Activated CD4-positive, alpha-beta T cell treated with anti-CD3 and anti-CD28 coated beads, Interleukin-2, amount 50 U/mL, for 48 hours (primary cell): ENCODE measurements around the gene GPR107.

Experiments
- DNase-seq, 2 experiments: peaks; one replicate each; pipeline ENCODE4 v3.0.0-alpha.2; 2020

The GPR107 gene

DNA sequence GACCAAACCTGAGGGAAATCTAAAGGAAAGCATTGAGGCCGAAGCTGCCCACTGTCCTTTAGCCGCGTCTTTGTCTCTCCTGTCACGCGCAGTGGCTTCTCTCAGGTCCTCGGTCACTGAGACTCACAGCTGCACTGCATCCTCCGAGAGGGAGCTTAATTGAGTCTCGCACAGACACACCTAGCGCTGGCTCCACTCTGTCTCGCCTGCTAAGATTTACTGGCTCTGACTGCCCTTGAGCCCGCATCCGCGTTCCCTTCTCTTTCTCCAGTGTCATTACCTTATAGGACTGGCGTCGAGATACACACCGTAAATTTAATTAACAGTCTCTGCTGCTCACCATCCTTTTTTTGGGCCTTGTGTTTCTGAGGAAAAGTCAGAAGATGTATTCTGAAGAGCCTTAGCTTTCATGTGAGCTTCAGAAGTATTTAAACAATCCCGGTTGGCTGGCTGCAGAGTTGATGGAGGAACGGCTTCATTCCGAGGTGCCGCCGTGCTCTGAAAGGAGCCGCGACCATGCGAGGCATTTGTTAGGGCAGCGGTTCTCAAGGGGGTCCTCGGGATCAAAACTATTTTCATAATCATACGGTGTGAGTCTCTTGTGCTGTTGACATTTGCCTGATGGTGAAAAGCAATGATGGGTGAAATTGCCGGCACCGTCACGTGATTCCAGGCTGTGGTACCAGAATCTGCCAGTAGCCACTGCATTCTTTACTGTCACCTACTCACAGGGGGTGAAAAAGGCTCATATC is 58.3 kb downstream of the GPR107 start:
- no peak for DNase-seq

- DNase-seq: no peak
These were observed 58.9 kb downstream of the GPR107 start for GRCh38 chr9:130112538-130113151.

DNA sequence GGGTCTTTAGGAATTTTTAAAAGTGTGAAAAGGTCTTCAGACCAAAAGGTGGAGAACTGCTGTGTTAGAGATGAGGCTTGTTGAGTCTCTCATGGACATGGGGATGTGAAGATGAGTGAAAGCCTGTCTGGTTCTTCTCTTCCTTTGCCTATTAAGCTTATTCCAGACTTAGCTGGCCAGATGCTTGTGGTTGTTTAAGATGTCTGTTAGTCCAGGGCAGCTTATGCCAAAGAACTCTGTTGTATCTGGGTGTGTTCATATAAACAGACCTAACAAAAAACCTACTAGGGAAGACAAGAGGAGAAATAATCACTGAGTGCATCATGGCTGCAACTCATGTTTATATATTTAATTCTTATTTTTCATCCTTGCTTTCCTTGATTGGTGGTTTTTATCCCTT is 61.0 kb downstream of the GPR107 start:
- no peak for DNase-seq

DNA sequence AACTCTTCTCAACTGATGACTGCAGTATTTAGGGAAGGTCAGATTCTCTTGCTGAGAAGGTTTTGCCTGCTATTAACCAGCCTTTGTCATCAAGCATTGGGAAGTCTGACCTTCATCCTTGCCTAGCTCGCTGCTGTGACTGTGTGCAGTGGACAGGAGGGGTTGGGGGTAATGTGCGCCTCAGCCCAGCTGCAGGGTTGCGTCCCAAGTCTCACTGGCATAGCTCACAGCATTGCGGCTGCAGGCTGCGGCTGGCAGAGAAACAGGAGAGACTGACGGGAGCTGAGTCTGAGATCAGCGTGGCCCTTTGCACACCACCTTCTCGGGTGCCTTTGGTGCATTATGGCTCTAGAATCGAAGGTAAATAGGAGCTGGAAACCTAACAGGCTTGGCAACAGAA is 62.6 kb downstream of the GPR107 start:
- DNase-seq: no peak

GRCh38 chr9:130117376-130117775 is 63.7 kb downstream of the GPR107 start:
- no peak for DNase-seq

DNA sequence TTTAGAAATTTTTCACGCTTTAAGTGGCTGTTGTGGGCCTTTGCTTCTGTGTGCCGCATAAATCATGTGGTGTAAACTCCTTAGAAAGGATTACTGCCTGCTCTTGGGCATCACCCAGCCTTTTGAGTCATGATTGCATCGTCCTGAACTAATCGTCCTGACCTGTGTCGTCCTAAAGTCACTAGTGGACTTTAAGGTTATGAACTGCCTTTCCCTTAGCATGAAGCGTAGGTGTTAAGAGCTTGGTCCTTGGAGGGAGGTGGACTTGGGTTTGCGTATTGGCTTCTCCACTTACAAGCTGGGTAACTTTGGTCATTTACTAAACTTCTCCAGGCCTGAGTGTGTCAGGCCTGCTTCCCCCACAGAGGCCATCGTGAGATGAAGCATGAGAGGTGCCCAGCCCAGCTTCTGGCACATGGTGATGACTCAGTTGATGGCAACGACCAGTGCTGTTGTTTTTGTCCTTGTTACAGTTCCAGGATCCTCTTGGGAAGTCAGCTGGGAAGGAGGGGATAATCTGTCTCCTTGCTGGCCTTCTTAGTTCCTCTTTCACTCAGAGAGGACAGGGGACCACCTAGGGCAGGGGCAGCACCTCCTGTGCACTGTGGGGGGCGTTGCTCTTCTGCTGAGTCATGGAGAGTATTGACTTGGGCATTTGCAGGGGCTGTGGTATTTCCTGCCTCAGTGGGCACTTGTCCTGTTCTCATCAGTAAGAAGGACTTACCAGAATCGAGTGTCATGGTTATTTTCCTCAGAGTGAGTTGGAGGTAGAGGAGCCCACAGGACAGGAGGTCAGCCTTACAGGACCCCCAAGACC is 64.3 kb downstream of the GPR107 start:
- DNase-seq: no peak

GRCh38 chr9:130118841-130119518 is 65.3 kb downstream of the GPR107 start:
- DNase-seq: no peak

GRCh38 chr9:130119519-130120298 is 66.0 kb downstream of the GPR107 start:
- no peak for DNase-seq

DNA sequence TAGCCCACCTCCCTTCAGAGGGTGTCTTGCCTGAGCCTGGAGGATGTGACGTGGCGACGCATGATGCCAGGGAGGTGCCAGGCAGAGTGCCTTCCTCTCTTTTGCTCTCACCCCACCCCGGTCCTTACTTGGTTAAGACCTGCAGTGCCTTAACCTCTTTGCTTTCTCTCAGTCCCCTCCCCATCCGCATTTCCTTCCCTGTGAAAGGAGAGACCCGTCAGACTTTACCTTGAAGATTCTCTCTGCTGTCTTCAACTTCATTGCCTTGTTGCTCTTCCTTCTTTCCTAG is 66.5 kb downstream of the GPR107 start:
- DNase-seq: no peak

DNA sequence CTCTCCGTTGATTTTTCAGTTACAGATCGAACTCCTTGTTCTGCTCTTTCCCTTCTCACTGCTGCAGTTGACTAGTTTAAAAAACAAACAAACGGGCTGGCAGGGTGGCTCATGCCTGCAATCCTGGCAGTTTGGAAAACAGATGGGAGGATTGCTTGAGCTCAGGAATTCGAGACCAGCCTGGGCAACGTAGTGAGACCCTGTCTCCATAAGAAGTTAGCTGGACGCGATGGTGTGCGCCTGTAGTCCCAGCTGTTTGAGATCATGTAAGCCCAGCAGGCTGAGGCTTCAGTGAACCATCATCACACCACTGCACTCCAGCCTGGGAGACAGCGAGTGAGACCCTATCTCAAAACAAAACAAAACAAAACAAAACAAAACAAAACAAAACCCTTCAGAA is 67.1 kb downstream of the GPR107 start:
- DNase-seq: no peak

DNA sequence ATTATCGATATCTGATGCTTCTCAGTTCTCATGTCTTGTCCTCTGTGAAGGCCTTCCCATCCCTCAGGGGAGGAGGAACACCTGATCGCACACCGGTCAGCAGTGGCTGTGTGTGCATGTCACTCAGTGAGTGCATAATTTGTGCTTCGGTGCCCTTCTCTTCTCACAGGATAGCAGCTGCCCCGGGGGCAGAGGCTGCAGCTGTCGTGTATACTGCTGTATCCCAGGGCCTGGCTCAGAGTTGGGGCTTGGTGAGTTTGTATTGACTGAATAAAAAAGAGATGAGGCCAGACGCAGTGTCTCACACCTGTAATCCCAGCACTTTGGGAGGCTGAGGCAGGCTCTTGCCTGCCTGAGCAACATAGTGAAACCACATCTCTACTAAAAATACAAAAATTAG is 68.8 kb downstream of the GPR107 start:
- no peak for DNase-seq

GRCh38 chr9:130124085-130124860 is 70.6 kb downstream of the GPR107 start:
- DNase-seq: no peak

DNA sequence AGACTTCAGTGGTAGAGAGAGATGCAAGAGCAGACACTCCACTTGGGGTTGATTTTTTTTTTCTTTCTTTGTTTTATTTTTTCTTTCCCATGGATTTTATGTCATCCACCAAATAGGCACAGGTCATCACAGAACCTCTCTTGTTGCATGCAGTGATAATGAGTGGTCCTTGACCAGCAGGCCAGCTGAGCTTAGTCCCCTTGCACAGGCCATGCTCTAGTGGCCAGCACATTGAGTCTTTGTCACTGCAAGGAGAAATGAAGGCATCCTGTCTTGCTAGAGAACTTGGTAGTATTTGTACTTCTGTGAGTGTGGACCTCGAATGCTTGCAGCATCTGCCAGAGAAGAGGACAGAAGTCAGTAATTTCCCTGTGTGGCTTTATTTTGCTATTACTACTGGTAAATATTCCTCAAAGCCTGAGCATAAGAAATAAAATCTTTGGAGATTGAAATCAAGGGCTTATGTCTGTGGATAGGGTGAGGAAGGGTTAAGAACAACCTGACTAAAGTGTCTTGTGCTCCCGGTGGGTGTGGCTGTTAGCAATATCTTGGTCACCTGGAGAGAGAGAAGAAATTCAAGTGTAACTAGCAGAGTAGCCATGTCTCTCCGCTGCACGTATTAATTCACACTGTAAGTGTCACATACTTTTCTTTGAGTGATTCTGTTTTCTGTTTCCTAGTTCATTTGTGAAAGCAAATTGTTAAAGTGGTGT is 73.2 kb downstream of the GPR107 start:
- no peak for DNase-seq

- DNase-seq: peak; percentile 63 to 77
These were observed 74.5 kb downstream of the GPR107 start for GRCh38 chr9:130128251-130128650.

DNA sequence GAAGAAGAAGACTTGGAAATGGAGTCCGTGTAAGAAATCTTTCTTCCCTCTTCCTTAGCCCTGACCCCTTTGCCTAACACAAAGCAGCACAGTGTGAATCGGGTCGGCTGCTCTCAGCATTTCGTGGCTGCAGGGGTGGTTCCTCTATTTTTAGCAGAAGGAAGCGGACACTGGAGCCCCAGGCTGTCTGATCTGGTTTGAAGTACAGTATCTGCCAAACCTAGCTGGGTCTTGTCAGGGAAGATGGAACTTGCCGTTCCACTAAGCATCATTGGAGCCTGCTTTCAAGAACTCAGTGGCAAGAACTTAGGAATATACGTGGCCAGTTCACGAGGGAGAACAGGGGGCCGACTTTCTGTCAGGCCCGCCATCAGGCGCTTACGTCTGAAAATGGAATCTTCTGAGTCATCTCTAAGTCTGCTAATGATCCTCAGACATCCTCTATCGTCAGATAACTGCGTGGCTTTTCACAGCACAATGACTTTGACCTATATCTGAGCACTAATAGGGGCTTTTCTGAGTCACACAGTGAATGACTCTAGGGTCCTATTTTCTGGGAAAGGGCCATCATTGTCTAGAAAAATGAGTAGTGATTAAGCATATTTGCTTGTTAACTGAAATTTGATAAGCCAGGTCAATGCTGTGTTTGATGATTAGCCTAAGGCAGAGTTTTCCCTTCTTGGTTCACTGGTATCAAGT is 75.2 kb downstream of the GPR107 start:
- peak; percentile 53 to 65 for DNase-seq

- peak; percentile 42 to 56 for DNase-seq
These were observed 75.8 kb downstream of the GPR107 start for GRCh38 chr9:130129432-130130061.

- no peak for DNase-seq
These were observed 79.0 kb downstream of the GPR107 start for GRCh38 chr9:130132746-130133145.

DNA sequence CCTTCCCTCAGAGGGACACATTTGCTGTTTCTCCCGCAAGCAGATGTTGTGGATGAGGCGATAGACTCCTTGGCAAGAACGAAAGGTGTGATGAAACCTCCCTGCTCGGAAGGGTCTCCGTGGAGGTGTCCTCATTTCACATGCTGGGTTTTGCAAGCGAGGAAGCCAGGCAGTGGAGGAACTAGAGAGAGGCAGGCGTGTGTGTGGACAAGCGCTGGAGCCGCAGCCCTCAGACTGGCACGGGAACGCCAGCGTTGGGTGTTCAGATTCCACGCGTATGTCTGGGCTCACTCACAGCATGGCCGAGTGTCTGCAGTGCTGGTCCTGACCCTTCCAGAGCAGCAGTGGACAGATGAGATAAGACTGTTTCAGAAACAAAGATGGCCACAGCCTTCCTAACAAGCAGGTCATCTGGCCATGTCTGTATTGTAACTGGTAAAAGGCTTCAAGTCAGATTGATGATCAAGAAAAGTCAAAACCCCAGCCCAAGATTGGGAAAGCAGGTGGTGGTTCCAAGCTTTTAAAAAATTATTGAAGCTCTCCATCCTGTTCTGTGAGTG is 83.5 kb downstream of the GPR107 start:
- no peak for DNase-seq

DNA sequence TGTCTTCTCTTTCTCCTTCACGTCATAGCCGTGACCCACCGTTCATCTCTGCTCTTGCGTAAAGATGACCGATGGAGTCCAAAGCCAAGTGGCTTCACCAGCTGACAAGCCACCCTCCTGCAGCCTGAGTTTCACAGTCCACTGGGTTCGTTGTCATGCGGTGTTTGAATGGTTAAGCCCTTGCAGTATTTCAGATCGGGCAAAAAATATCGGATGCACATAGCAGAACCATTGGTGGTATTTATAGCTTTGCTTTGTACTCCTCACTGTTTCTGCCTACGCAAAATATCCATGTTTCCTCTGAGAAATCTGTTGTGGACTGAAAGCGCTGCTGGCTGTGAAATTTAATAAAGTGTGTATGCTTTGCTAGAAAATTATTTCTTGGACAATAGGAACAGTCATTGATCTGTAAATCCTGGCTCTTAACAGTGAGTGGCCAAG is 84.0 kb downstream of the GPR107 start:
- no peak for DNase-seq
